22Rv1 (cell line): Measurements from ENCODE around the gene TMEM232.

Source experiments
- CTCF ChIP-seq: fragments of 450-650 bp; IDR thresholded peaks from 2 replicates; pipeline ENCODE4 v1.5.1; 2017; ENCODE audit warnings: mild to moderate bottlenecking
- ZFX ChIP-seq: fragments of 450-650 bp; IDR thresholded peaks from 2 replicates; pipeline ENCODE4 v1.6.1; 2017; ENCODE audit warnings: antibody characterized with exemption, borderline replicate concordance

GRCh38 chr5:110463106-110463505 lies 263.4 kb downstream of the TMEM232 start:
- TF ChIP-seq CTCF (no peak), ZFX (no peak)
